IMR-90 (cell line): ENCODE measurements around the gene TTLL11.

Experiments used
- CTCF ChIP-seq: conservative IDR thresholded peaks from 2 replicates; pipeline ENCODE4 v1.5.1; 2012; ENCODE audit warnings: mild to moderate bottlenecking, low read depth, low read length, improper control_type of control experiment
- RAD21 ChIP-seq: IDR thresholded peaks from 2 replicates; pipeline ENCODE4 v1.6.1; 2012; ENCODE audit warnings: low read length, improper control_type of control experiment
- RFX5 ChIP-seq: IDR thresholded peaks from 2 replicates; pipeline ENCODE4 v1.8.0; 2012; ENCODE audit warnings: low read depth, mild to moderate bottlenecking, low read length, moderate library complexity

DNA sequence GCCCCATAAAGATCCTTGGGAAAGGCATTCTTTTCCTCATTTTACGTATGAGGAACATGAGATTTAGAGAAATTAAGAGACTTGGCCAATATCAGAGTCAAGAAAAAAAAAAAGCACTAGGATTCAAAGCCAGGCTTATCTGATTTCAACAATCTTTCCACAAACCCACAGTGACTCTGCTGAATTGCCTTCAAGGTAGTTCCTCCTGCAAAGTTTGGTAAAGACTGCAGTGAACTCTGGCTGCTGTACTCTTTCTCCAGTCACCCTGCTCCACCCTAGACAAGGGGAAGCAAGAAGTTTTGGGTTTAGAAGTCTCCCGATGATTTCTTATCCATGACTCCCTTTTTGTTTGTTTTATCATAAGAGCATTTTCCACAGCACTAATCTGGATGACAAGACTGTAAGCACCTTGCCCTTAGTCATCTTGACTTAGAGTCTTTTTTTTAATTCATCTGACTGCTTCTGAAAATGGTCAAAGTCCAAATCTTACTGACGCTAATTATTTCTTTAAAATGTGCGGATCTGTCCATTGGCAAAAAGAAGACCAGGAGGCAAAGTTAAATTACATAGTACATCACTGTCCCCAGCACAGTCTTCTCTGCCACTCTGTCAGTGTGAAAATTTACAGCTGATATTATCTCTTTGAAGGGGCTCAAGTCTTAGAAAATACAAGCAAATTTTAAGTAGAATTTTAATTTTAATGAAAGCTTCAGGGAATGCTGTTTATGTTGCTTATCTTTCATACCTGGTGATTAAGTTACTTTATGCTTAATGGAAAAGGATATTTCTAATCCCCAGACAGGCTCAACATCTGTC lies 180.1 kb downstream of the TTLL11 start:
- TF ChIP-seq CTCF (no peak), RFX5 (no peak), RAD21 (no peak)
